GM21576 (cell line): ENCODE measurements around the gene SOX4.
A peak's percentile ranks its signal among the peaks of the same experiment; 100 is the strongest.
"Not testable (repeated sequence)": the region's sequence is repeated elsewhere in the genome, so short reads cannot be mapped to it uniquely, and the experiment has no call there.

Source experiments
- ATAC-seq: cut with Tn5 transposase; IDR thresholded peaks from one replicate; pipeline ENCODE4 v1.9.1; 2021; ENCODE audit warnings: mild to moderate bottlenecking, moderate library complexity; ENCODE audit not compliant: unreplicated experiment

The SOX4 gene

DNA sequence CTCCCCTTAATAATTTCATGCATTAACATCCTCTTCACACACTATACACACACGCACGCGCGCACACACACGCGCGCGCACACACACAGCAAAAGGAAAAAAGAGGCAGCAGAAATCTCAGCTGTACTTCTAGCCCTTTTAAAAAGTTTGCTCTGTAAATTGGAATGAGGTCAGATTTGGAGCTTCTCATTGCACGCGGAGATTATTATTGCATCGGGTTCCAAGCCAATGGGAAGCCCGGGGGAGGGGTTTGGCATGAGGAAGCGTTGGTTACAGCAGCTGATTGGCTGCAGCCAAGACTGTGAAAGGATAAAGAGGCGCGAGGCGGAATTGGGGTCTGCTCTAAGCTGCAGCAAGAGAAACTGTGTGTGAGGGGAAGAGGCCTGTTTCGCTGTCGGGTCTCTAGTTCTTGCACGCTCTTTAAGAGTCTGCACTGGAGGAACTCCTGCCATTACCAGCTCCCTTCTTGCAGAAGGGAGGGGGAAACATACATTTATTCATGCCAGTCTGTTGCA, at the start of gene SOX4:
Gene SOX4 (plus strand): TSS at position 340 of the 515 bp plus-strand sequence. CDS start 784 bp downstream, outside the sequence.
- ATAC-seq: peak; percentile 67

GRCh38 chr6:21552286-21552685, 41.3 kb upstream of the SOX4 start:
- not testable (repeated sequence) for ATAC-seq

GRCh38 chr6:21554286-21554685, 39.3 kb upstream of the SOX4 start:
- ATAC-seq: no peak

DNA sequence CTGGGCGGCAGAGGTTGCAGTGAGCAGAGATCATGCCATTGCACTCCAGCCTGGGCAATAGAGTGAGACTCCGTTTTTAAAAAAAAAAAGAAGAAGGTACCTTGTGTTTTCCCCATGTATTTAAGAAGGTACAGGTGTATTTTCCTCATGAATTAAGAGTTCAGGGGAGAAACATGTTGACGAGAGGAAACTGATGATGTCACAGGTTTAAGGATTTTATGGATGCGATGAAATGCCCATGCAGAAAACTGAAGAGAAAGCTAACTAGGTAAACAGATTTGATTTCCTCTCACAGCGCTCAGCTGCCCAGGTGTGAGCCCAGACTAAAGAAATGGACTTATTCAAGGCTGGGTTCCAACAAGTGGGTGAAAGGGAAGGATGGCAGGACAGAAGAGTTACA, 38.4 kb upstream of the SOX4 start:
- ATAC-seq: no peak

DNA sequence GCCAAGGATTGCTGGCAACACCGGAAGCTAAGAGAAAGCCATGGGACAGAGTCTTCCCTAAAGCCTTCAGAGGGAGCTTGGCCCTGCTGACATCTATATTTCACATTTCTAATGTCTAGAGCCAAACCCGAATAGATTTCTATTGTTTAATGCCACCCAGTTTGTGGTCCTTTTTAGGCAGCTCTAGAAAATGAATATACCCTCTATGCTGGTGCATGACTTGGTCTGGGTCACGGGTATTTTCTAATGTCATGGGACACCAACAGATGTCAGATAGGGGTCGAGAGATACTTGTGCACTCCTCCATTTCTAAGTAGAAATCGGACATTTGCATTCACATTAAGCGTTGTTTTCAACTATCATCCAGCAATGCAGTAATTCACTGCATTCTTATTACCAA, 37.0 kb upstream of the SOX4 start:
- ATAC-seq: no peak

- no peak for ATAC-seq
These were observed 36.4 kb upstream of the SOX4 start for GRCh38 chr6:21556968-21557721.

- no peak for ATAC-seq
These were observed 34.3 kb upstream of the SOX4 start for GRCh38 chr6:21559238-21559637.

- no peak for ATAC-seq
These were observed 33.3 kb upstream of the SOX4 start for GRCh38 chr6:21560249-21560648.

DNA sequence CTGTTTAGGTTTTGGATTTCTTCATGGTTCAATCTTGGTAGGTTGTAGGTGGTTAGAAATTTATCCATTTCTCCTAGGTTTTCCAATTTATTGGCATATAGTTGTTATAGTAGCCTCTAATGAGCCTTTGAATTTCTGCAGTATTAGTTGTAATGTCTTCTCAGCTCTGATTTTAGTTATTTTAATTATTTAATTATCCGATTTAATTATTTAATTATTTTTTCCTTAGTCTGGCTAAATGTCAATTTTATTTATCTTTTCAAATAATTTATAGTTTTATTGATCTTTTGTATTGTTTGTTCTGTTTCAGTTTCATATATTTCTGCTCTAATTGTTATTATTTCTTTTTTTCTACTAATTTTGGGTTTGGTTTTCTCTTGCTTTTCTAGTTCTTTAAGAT, 28.1 kb upstream of the SOX4 start:
- ATAC-seq: no peak

DNA sequence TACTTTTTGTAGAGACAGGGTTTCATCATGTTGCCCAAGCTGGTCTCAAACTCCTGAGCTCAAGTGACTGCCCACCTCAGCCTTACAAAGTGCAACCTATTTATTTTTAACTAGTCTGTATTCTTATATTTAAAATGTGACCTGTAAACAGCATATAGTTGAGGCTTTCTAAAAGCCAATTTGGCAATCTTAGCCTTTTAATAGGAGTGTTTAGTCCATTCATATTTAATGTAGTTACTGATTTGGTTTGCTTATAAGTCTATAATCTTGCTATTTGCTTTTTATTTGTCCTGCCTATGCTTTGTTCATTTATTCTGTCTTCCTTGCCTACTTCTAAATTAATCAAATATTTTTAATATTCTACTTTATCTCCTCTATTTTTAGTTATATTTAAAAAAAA, 15.0 kb upstream of the SOX4 start:
- ATAC-seq: no peak

GRCh38 chr6:21582651-21583050, 10.9 kb upstream of the SOX4 start:
- no peak for ATAC-seq

DNA sequence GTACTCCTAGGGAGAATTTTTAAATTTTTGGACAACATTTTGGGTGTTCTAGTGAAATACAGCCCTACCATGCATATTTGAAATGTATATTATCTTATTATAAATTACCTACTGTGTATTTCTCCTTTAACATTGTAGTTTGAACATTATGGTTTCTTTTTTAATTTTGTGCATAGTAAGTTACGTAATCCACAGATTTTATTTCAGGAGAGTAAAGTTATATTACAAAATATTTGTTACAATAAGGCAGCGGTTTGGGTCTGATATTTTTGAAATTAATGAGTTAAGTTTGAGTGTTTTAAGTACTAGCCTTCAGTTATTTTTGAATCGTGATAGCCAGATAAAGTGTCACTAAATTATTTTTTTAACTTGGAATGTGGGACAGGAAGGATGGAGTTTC, 7.3 kb upstream of the SOX4 start:
- ATAC-seq: no peak

DNA sequence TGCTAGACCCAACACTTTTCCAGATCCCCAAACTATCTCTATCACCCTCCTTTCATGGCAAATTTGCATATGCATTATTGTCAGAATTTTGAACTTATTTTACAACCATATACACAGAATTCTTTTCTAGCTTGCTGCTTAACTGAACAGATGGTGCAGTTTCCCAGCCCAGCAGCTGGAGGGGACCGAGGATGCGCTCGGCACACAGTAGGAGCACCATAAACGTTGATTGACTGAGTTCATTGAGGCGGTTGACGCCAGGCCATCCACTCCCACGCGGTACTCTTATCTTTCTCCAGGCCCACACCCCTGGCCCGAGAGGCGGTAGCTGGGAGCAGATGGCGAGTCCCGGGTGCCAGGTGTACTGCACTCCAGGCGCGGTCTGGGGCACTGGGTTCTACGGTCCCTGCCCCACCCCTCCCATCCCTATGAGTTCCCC, 6.8 kb upstream of the SOX4 start:
- no peak for ATAC-seq

DNA sequence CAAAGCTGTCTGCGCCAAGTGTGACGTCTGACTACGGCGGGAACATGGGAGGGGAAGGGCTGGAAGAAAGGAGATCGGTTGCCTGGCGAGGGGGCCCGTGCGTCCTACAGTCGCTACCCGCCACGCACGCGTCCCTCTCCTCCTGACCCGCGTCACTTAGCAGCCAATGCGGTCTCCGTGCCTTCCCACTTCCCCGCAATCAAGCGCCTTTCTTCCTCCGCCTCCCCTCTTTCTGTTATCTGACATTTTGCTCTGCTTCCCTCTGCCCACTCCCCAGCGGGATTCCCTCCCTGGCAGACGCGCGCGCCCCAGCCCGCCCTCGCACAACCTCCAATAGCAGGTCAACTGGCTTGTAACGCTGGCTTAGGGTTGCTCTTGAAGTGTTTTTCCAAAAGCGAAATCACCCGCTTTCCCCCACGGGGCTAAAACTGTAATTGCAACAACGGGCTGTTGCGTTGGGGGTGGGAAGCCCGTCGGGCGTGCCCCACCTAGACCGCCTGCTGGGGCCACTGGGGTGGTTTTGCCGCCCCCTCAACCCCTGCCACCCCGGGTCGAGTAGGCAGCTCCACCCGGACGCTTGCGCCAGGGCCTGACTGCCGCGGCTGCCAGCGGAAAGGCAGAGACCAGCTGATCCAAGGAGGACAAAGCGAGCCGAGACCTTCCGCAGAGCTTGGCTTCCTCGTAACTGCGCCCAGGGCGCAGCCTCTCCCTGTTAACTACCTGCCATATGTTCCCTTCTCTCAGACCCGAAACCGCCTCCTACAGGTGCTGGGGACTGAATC, 6.2 kb upstream of the SOX4 start:
- peak; percentile 29 for ATAC-seq

DNA sequence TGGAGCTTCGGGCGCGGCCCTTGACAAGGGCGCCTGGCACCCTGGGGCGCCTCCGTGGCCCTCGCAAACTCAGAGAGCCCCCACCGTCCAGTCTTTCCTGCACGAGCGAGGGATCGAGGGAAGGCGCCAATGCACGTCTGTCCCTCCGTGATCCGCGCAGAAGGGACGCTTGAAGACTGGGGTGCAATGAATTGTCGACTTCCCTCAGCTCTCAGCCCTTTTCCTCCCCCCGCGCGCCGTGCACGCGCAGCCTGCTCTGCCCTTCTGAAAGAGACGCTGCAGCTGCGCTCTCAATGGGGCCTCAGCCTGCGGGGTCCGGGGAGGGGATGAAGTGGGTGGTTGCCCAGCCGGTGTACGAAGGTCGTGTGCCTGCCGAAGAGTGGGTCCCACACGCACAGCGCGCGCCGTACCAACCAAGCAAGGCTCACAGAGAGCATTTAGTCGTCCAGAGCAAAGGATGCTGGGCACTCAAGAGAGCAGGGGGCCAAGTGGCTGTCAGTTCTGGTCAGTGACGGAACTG, 5.5 kb upstream of the SOX4 start:
- peak; percentile 33 for ATAC-seq

DNA sequence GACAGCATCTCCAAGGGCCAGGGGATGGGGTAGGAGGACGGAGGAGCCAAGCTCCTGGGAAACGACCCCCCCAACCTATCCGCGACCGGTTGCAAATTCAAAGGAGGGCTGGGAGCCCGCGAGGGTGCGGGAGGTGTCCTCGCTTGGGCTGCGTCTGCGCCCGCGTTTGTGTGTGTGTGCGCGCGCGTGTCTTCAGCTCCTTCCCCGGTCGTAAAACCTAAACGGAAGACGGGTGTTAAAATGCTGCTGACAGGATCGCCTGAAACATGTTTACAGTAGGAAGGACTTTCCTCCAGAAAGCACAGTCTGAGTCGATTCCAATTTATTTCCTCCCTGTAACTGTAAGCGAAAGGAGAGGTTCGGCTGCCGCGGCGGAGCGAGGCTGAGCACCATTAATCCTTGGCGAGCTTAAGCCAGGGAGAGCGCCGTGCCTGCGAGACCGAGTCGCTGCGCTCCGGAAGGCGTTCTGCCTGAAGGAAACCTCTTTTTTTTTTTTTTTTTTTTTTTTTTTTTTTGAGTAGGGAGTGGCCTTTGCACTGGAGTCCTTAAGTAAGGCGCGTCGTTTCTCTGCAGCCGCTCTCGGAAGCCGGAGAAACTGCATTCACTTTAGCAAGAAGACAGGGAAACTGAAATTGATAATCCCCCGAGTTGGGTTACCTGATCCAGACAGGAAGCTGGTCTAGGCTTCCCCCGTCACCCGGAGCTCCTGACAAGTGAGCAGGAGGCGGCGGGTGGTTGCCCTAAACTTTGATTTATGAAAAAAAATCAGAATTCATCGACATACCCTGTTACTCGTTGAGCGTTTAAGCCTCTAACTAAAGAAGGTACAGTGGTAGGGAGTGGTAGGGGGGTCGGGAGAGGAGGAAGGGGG, 4.8 kb upstream of the SOX4 start:
- peak; percentile 29 for ATAC-seq

GRCh38 chr6:21589352-21590345, 3.9 kb upstream of the SOX4 start:
- ATAC-seq: peak; percentile 30

DNA sequence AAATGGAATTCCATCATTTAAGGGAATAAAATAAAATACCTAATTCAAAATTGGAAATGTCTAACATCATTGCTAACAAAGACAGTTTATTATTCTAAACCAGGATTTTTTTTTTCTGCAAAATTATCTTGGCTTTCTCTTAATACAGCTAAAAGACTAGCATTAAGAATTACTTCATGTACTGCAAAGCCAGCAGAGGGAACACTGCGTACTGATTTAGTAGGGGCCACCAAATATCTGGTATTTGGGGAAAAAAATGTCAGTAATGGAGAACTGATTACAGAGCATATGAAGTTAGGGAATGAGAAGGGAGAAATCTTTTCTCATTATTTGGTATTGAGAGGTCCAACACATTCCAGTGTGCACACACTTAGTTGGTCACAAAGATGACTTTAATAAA, 3.2 kb upstream of the SOX4 start:
- ATAC-seq: no peak

DNA sequence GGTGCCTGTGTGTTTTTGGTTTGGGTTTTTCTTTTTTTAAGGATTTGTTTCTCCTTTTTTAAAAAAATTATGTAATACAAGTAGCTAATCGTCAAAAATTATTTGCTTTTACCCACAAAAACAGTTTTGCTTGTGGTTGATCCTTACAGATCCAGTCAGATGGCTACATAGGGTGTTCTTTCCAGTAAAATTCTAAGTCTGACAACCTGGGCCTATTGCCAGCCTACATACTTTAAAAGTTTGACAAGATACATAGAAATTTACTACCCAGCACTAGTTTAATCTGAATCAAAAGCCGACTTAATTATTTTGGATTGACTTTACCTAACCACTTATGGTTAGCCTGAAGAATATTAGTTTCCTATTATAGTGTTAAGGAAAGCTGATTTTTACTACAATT, 2.1 kb upstream of the SOX4 start:
- no peak for ATAC-seq

DNA sequence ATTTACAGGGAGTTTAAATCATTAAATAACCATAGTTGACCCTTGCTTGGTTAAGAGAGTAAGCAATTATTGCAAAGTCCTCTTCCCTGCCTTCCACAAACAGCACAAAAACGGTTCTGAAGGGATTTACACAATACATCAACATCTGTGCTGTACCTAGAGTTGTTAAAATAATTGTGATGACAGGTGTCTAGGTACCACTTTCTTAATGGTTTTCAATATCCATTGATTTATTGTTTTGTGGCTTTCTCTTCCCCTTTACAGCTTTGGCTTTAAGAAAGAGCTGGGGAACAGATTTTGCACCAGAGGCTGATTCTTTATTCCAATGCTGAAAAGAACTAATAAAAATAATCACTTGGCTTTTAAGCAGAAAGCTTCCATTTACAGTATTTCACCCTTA, 598 bp upstream of the SOX4 start:
- no peak for ATAC-seq
